K562 (cell line): Measurements from ENCODE around the gene DTNBP1. TPM values are rescaled to one million over a fixed set of nuclear protein-coding genes. Genes with fewer than 3 reads are reported as not detected.

Experiments used
- ATAC-seq: fragments of 200-7000 bp; cut with Tn5 transposase; 3 replicates; pipeline ENCODE4 v1.9.1; 2020; ENCODE audit warnings: moderate library complexity
- BruUV-seq: library from RNA; stranded (reverse); fragments of 400-500 nt; replicated peaks from 2 replicates; lab custom pipeline; 2021; lab: Mats Ljungman, UMichigan
- CTCF ChIA-PET: fragments of 300-600 bp; formaldehyde crosslinking; extraction: SDS; loops from one replicate; lab custom pipeline; 2021; ENCODE audit warnings: low intra/inter-chr PET ratio; lab: Yijun Ruan, JAX
- POLR2A ChIA-PET: fragments of 300-600, 350-650 bp; sonication (Branson Sonifier 250); formaldehyde crosslinking; extraction: SDS; loops from one replicate; lab custom pipeline; 2021; ENCODE audit warnings: antibody characterized with exemption, inconsistent platforms; lab: Yijun Ruan, JAX
- DNase-seq, 4 experiments: peaks; one replicate each; pipeline versions ENCODE4 v3.0.0 to v3.0.0-alpha.2; 2011 to 2018; ENCODE audit warnings: low spot score in 3 of 4, mixed read lengths in 3 of 4; ENCODE audit errors: extremely low read depth in 1 of 4
- FAIRE-seq: peaks from 2 replicates; lab custom pipeline; 2011; peaks lifted over from hg19 to GRCh38; lab: Jason Lieb, UNC
- H2AFZ ChIP-seq: 2 replicates; pipeline ENCODE4 v1.6.0; 2011; ENCODE audit warnings: low read depth, low read length, control low read depth, inconsistent platforms
- H3K27ac ChIP-seq: fragments of 200-600 bp; 3 replicates; pipeline ENCODE4 v1.8.0; 2011; ENCODE audit warnings: low read depth, mild to moderate bottlenecking, control low read depth, inconsistent platforms, low read length, moderate library complexity, mixed read lengths; ENCODE audit errors: extremely low read depth
- H3K27me3 ChIP-seq, 2 experiments: fragments of 300-600 bp in 1 of 2; 2 replicates in 1 of 2; 3 replicates in 1 of 2; pipeline versions ENCODE4 v1.6.0 to v1.8.0; 2011; ENCODE audit warnings: inconsistent platforms in 2 of 2, low read length in 2 of 2, mild to moderate bottlenecking in 1 of 2, mixed read lengths in 1 of 2, moderate library complexity in 1 of 2; ENCODE audit not compliant: control insufficient read depth in 2 of 2, insufficient read depth in 2 of 2
- H3K36me3 ChIP-seq: fragments of 300-600 bp; 3 replicates; pipeline ENCODE4 v1.8.0; 2011; ENCODE audit warnings: mild to moderate bottlenecking, low read length, inconsistent platforms; ENCODE audit not compliant: control insufficient read depth, insufficient read depth
- H3K4me1 ChIP-seq, 2 experiments: fragments of 200-600 bp in 1 of 2; replicated peaks in 1 of 2; 2 replicates in 1 of 2; 3 replicates in 1 of 2; pipeline versions ENCODE4 v1.5.1 to v1.8.0; 2011; ENCODE audit warnings: inconsistent platforms in 2 of 2, low read length in 2 of 2, mild to moderate bottlenecking in 1 of 2, mixed read lengths in 1 of 2, moderate library complexity in 1 of 2; ENCODE audit not compliant: control insufficient read depth in 2 of 2, insufficient read depth in 2 of 2
- H3K4me2 ChIP-seq: 2 replicates; pipeline ENCODE4 v1.6.1; 2011; ENCODE audit warnings: low read length, control low read depth, inconsistent platforms, mixed read lengths; ENCODE audit not compliant: insufficient read depth
- H3K4me3 ChIP-seq: fragments of 200-600 bp; sonication (generic), shearing (Covaris generic); 2 replicates; pipeline ENCODE4 v1.5.1; 2016; ENCODE audit warnings: control low read depth, inconsistent platforms
- H3K79me2 ChIP-seq: fragments of 200-600 bp; 3 replicates; pipeline ENCODE4 v1.8.0; 2011; ENCODE audit warnings: low read length, inconsistent platforms; ENCODE audit not compliant: control insufficient read depth, insufficient read depth
- H3K9ac ChIP-seq, 2 experiments: 2 replicates each; pipeline versions ENCODE4 v1.6.0 to v1.6.1; 2011; ENCODE audit warnings: low read depth in 2 of 2, low read length in 2 of 2, control low read depth in 1 of 2, inconsistent platforms in 1 of 2, mild to moderate bottlenecking in 1 of 2, mixed read lengths in 1 of 2; ENCODE audit not compliant: insufficient read depth in 1 of 2
- H3K9me1 ChIP-seq: one replicate; pipeline ENCODE4 v1.6.0; 2011; ENCODE audit warnings: inconsistent platforms, mild to moderate bottlenecking, low read length, moderate library complexity; ENCODE audit not compliant: control insufficient read depth, insufficient read depth
- H3K9me3 ChIP-seq: replicated peaks from 2 replicates; pipeline ENCODE4 v1.5.1; 2011; ENCODE audit warnings: low read depth, low read length, inconsistent platforms; ENCODE audit not compliant: control insufficient read depth, insufficient read depth
- H4K20me1 ChIP-seq: replicated peaks from 2 replicates; pipeline ENCODE4 v1.6.1; 2011; ENCODE audit warnings: low read length, inconsistent platforms, mixed read lengths; ENCODE audit not compliant: control insufficient read depth, insufficient read depth
- GATAD2A ChIP-seq: fragments of 450-650 bp; IDR thresholded peaks from 2 replicates; pipeline ENCODE4 v1.6.1; 2017
- LEF1 ChIP-seq: fragments of 450-650 bp; IDR thresholded peaks from 2 replicates; pipeline ENCODE4 v1.6.1; 2016; ENCODE audit warnings: mild to moderate bottlenecking
- SRSF9 ChIP-seq: fragments of 200-400 bp; formaldehyde crosslinking; IDR thresholded peaks from 2 replicates; pipeline ENCODE4 v1.6.1; 2017; ENCODE audit warnings: low read depth, low read length, borderline replicate concordance
- ZBTB8A ChIP-seq: fragments of 450-650 bp; IDR thresholded peaks from 2 replicates; pipeline ENCODE4 v1.6.1; 2018; ENCODE audit warnings: mild to moderate bottlenecking, moderate library complexity; ENCODE audit not compliant: partially characterized antibody
- WGBS: fragments of 100-300 bp; shearing (Covaris generic); methylation state at CpG from one replicate; pipeline ENCODE4 v1.1.6; 2016; ENCODE audit warnings: low coverage, mixed read lengths; ENCODE audit not compliant: insufficient coverage; ENCODE audit errors: missing lambda C conversion rate; 5-methylcytosine and 5-hydroxymethylcytosine counted together
- in situ Hi-C: fragments of 300-500 bp; cut with MboI; formaldehyde crosslinking; loops from 4 replicates; pipeline ENCODE4 v1.15.0; 2018; ENCODE audit warnings: inconsistent platforms, mixed read lengths
- intact Hi-C: fragments of 100-400 bp; cut with micrococcal nuclease; formaldehyde crosslinking; loops from 2 replicates; pipeline ENCODE4 v1.14.2; 2022
- polyA plus RNA-seq, 8 experiments: library from polyadenylated mRNA; depleted of rRNA in 4 of 8; stranded (reverse) in 5 of 8; unstranded in 3 of 8; fragments of >200 nt; fragmentation: Nextera tagmentation in 2 of 8; fragmentation: Illumina TruSeq in 1 of 8; extraction: Ambion mirVana in 2 of 8; extraction: Trizol in 1 of 8; gene quantifications; 2 replicates each; pipeline versions ENCODE4 v1.2.1 to v1.2.3, GENCODE V29; 2011 to 2014; ENCODE audit warnings: inconsistent platforms in 1 of 8, missing spikeins in 1 of 8
- total RNA-seq, 7 experiments: library from RNA; depleted of rRNA in 6 of 7; stranded (reverse); fragments of >200 nt in 6 of 7; fragmentation: Illumina TruSeq in 2 of 7; extraction: Trizol in 2 of 7; gene quantifications; 2 replicates each; pipeline versions ENCODE4 v1.2.1 to v1.2.3, GENCODE V29; 2011 to 2021; ENCODE audit warnings: low replicate concordance in 1 of 7

Gene DTNBP1
- total and polyA plus RNA-seq, 9 of the 15 experiments (the other 6 are each of a cell fraction or from before 2014, with no cell fraction given) = 16.7 to 54.5 (median 21.4) TPM

DNA sequence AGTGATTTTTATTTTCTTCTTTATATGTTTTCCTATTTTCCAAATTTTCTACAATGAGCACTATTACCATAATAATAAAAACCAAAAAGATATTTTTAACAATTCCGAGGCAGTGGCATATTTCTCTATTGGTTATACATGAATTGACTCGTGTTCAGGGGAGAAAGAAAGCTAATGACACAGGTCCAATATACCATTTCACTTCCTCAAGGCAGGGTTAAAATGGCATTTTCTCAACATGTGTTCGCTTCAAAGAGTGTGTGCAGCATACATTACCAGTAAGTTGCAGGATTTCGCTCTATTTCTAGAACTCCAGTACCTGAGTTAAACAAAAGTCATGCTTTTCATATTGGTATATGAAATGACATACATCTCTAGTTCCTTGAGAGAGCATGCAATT lies 35.1 kb upstream of the DTNBP1 start:
- Histone ChIP-seq H3K4me2 (peak overlapping the region; percentile 14; the same call in 1 of the 2 replicates), H2AFZ (peak overlapping the region; percentile 22), H3K9me3 (peaks cover 7% of the 10 kb centered on the region; the same call in 1 of the 2 replicates), H3K36me3 (no peaks in the 10 kb centered on the region), H3K4me3 (no peak overlapping the region), H4K20me1 (no peaks in the 10 kb centered on the region), H3K9ac (no peak overlapping the region)
- FAIRE-seq = no peak
- intact Hi-C loops (loop anchor here (10.0 kb wide), 2 partner anchors 337 to 577 kb away; no protein-coding TSS in a partner anchor), in situ Hi-C loops (loop anchor here (10.0 kb wide), 1 partner anchor 487 kb away; no protein-coding TSS in a partner anchor)
- DNase-seq = no peak
- 70% methylated on average over 4 of the region's 4 CpGs for WGBS
- POLR2A ChIA-PET = interaction anchor here (0.7 to 1.0 kb wide), 2 partner anchors 293 to 436 kb away, joined by 3 read pairs; no protein-coding TSS in a partner anchor
- TF ChIP-seq LEF1 (no peak), GATAD2A (no peak), SRSF9 (no peak), ZBTB8A (peak; percentile 46)
- TF ChIP-seq, all 486 proteins: peak for 1
- Histone ChIP-seq H3K27me3 (no peaks in the 10 kb centered on the region), H3K4me1 (peaks cover 0 to 8% of the 10 kb centered on the region in 2 experiments; a peak in 2 of 5 replicates), H3K79me2 (no peaks in the 10 kb centered on the region), H3K27ac (peak overlapping the region; percentile 51), H3K9me1 (no peaks in the 10 kb centered on the region)
- CTCF ChIA-PET = interaction anchor here (1.2 kb wide), 1 partner anchor 431 kb away, joined by 5 read pairs; no protein-coding TSS in a partner anchor
- ATAC-seq = no peak
- BruUV-seq = no TSS peak
